ENCODE measurements around the gene PLCXD1.
"Not testable (repeated sequence)": the region's sequence is repeated elsewhere in the genome, so short reads cannot be mapped to it uniquely, and the experiment has no call there.

The PLCXD1 gene

DNA sequence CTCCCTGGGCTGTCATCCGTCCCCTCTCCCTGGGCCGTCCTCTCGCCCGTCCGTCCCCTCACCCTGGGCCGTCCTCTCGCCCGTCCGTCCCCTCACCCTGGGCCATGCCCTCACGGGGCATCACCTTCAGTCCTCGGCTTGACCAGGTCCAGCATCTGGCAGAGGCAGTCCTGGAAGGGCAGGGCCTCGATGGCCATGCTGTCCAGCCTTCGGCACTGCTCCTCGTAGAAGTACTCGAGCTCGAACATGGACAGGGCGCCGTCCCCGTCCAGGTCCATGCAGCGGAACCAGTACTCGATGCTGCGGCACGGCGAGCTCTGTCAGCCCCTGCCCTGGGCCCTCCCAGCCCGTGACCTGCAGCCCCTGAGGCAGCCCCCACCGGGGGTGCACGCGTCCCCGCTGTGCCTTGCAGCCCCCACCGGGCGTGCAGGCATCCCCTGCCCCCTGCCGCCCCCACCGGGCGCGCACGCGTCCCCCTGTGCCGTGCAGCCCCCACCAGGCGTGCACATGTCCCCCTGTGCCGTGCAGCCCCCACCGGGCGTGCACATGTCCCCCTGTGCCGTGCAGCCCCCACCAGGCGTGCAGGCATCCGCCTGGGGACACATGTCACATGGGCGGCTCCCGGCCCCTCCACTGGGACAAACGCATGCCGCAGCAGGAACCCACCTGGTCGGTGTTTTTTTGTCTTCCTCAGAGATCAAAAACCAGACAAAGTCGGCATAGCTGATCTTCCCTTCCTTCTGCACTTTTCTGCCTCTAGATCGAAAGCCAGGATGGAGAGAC lies 59.7 kb downstream of the PLCXD1 start:
- no peaks in the 10 kb centered on the region for H3K27me3 Mint-ChIP-seq
- H3K4me3 Mint-ChIP-seq: no peak overlapping the region
- ATAC-seq: peak; percentile 63
- H3K9me3 Mint-ChIP-seq: peaks cover 0 to 4% of the 10 kb centered on the region in 2 donors
- no peak for DNase-seq
- no peak overlapping the region for H3K27ac Mint-ChIP-seq
- H3K4me1 Mint-ChIP-seq: no peaks in the 10 kb centered on the region

DNA sequence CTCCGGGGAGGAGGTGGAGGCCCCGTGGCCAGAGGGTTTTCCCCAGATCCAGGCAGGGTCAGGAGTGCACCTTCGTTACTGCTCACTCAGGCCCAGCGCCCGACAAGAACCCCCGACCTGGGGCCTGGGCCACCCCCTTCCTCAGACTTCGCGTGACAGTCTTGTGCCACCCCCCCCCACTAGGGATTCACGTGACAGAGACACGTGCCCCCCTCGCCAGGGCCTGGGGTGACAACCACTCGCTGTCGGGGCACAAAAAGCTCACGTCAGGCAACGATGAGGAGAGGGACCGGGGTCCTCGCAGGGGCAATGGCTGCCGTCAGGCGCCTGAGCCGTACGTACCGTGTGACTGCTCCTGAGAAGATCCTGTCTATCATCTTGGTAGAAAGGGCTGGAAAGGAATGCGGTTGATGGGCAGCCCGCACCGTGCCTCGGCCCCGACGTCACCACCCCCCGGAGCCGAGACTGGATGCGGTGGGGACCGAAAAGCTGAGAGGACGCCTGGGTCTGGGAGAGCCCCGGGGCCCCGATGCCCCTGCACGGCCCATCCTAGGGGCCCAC lies 60.4 kb downstream of the PLCXD1 start:
- peaks cover 0 to 4% of the 10 kb centered on the region in 2 donors for H3K9me3 Mint-ChIP-seq
- no peaks in the 10 kb centered on the region for H3K27me3 Mint-ChIP-seq
- no peak for DNase-seq
- peak; percentile 1 for ATAC-seq
- no peak overlapping the region for H3K4me3 Mint-ChIP-seq
- peak overlapping the region in 1 of 2 donors; percentile 39 for H3K27ac Mint-ChIP-seq
- no peaks in the 10 kb centered on the region for H3K4me1 Mint-ChIP-seq

DNA sequence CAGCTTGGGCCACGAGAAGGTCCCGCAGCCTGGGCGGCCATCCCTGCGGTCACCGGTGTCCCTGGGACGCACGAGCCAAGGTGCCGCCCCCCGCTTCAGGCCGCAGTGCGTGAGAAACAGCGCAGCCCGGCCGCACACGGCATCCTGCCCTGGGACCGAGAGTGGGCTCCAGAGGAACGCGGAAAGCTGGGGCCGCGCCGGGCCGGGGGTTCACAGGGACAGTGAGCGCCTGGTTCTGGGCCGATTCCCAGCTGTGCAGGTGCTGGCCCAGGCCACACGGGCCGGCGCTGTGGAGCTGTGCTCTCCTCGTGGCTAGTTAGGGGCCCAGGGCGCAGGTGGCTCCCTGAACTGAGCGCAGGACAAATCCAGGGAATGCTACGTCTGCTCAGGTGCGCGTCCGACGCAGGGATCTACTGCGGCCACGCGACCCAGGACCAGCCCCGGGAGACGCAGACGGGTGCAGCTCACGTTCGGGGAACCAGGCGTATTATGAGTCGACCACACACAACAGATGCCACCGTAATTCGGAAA lies 63.3 kb downstream of the PLCXD1 start:
- no peak for DNase-seq
- Mint-ChIP-seq H3K27me3 (no peaks in the 10 kb centered on the region), H3K27ac (no peak overlapping the region), H3K4me3 (no peak overlapping the region), H3K9me3 (peaks cover 0 to 4% of the 10 kb centered on the region in 2 donors), H3K4me1 (no peaks in the 10 kb centered on the region)
- no peak for ATAC-seq

DNA sequence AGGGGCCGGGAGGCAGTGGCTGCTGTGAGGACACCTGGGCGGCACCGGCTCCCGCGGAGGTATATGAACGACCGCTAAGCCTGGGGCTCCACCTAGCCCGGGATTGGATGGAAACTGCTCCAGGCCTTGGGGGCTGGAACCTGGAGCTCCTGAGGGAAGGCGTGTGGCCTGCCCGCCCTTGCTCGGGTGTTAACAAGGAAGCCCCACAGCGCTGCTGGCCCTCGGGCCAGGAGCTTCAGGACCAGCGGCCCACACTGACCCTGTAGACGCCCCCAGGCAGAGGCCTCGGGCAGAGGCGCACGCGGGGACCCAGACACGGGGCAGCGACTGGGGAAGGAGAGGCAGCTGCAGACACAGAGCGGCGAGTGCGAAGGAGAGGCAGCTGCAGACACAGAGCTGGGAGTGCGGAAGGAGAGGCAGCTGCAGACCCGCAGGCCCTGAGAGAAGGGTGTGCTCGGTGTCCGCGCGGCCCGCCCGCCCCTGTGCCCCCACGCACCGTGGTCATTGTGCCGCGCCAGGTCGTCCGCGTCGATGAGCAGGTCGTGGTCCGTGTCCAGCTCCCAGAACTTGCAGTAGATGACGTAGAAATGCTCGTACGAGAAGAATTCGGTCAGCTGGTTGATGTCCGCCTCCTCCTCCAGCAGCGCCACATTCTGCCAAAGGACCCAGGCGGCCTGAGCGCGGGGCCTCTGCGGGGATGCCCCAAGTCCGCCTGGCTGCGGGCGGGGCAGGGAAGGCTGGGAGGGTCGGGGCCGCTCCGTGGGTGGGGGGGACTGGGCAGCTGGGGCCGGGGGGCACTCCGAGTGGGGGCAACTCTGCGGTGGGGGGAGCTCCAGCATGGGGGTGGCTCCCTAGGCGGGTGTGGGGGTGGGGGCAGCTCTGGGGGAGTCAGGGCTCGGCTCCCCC lies 64.1 kb downstream of the PLCXD1 start:
- Mint-ChIP-seq H3K27me3 (no peaks in the 10 kb centered on the region), H3K9me3 (peaks cover 0 to 4% of the 10 kb centered on the region in 2 donors), H3K4me3 (no peak overlapping the region), H3K27ac (peak overlapping the region in 1 of 2 donors; percentile 80), H3K4me1 (no peaks in the 10 kb centered on the region)
- DNase-seq (no peak), ATAC-seq (no peak)

DNA sequence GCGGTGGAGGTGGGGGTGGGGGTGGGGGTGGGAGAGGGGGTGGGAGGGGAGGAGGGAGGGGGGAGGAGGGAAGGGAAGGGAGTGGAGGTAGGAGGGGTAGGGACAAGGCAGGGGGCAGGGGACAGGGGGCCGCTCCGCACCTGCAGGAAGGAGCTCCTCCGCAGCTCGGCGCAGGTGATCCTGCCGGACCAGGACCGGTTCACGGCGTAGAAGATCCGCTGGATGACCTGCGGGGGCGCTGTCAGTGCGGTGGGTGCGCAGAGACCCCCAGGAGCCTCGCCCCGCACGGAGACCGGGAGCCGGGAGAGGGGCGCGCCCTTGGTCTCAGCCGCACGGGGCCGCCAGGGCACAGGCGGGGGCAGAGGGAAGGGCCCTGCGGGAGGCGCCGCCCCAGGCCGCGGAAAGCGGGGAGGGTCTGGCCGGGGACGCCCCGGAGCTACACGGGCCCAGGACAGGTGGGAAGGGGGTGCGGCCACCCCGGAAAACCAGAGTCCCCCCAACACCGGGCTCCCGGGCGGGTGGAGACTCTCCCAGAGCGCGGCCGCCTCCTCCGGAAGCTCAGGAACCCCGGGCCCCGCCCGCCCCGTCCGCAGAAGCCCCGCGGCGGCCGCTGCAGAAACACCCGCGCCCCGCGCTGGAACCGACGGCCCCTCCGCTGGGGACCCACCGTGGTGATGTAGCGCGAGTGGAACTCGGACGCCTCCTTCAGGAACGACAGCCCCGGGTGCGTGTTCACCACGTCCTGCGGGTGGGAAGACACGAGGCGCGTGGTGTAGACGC lies 65.0 kb downstream of the PLCXD1 start:
- ATAC-seq (peak; percentile 70), DNase-seq (no peak)
- H3K4me3 Mint-ChIP-seq: no peak overlapping the region
- H3K27me3 Mint-ChIP-seq: no peaks in the 10 kb centered on the region
- peaks cover 0 to 4% of the 10 kb centered on the region in 2 donors for H3K9me3 Mint-ChIP-seq
- H3K4me1 Mint-ChIP-seq: no peaks in the 10 kb centered on the region
- H3K27ac Mint-ChIP-seq: no peak overlapping the region

DNA sequence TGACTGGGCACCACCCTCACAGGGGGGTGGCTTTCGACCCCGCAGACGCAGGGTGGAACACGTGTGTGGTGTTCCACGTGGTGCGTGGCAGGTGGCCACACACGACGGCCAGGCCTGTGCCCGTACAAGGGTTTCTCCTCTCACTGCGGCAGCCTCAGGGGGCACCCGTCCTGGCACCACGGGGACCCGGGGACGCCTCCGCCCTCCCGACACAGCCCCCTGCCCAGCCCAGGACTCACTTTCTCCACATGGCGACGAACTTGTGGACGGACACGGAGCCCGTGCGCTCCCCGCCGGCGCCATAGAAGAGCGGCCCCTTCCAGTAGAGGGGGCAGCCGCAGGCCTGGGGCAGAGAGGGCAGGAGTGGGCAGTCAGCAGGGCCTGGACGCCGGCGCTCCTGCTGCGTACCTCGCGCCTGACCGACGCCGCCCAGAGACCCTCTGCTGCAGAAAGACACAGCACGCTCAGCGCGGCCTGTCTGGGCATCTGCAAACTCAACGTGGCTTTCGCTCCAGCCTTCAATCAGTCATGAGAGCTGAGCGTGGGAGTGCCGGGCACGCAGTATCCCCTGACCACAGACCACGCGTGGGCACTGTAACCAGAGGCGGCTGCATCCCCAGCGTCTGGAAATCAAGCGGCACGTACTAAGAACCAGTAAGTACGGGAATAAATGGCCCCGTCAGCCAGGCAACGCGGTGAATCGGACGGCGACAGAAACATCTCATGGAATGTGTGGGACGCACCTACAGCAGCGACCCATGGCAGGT lies 66.4 kb downstream of the PLCXD1 start:
- ATAC-seq (no peak), DNase-seq (no peak)
- H3K4me3 Mint-ChIP-seq: no peak overlapping the region
- H3K4me1 Mint-ChIP-seq: no peaks in the 10 kb centered on the region
- H3K27ac Mint-ChIP-seq: no peak overlapping the region
- H3K9me3 Mint-ChIP-seq: no peaks in the 10 kb centered on the region
- H3K27me3 Mint-ChIP-seq: no peaks in the 10 kb centered on the region

DNA sequence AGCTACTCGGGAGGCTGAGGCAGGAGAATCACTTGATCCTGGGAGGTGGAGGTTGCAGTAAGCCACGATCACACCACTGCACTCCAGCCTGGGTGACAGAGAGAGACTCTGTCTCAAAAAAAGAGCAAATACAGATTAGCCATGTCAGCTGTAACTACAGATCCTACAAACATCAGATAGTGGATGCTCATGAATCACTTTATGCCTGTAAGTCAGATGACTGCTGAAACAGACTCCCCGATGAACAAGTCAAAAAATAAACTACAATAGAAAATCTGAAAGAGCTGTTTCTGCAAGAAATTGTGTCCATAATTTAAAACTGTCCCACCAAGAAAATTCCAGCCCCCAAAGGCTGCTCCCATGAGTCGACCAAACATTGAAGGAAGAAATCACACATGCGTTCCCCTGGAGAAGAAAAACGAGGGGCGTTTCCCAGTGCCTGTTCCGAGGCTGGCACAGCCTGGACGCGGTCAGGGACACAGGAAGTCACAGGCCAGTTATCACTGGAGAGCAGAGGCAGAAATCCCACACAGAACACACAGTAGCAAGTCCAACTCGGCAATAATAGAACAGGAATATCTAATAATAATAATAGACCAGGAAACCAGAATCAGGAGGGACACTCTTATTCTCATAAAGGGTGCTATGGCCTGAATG lies 67.4 kb downstream of the PLCXD1 start:
- Mint-ChIP-seq H3K9me3 (no peaks in the 10 kb centered on the region), H3K27me3 (no peaks in the 10 kb centered on the region), H3K4me1 (no peaks in the 10 kb centered on the region), H3K27ac (peak overlapping the region in 1 of 2 donors; percentile 90), H3K4me3 (no peak overlapping the region)
- no peak for DNase-seq
- ATAC-seq: no peak

DNA sequence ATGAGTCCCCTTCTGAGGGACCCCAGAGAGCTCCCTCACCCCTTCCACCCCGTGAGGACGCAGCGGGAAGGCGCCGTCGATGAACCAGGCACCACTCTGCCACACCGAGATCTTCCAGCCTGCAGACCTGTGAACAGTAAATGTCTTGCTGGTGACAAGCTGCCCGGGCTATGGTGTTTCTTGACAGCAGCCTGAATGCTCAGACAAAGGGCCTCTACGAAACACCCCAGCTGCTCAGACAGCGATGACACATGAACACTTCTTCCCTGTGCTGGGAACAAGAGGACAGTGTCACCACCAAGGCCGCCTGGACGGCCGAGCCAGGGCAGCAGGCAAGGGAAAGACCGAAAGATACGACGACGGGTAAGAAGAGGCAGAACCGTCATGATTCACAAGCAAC lies 68.0 kb downstream of the PLCXD1 start:
- Mint-ChIP-seq H3K9me3 (no peaks in the 10 kb centered on the region), H3K4me1 (no peaks in the 10 kb centered on the region), H3K4me3 (no peak overlapping the region), H3K27me3 (no peaks in the 10 kb centered on the region), H3K27ac (no peak overlapping the region)
- ATAC-seq (no peak), DNase-seq (no peak)

DNA sequence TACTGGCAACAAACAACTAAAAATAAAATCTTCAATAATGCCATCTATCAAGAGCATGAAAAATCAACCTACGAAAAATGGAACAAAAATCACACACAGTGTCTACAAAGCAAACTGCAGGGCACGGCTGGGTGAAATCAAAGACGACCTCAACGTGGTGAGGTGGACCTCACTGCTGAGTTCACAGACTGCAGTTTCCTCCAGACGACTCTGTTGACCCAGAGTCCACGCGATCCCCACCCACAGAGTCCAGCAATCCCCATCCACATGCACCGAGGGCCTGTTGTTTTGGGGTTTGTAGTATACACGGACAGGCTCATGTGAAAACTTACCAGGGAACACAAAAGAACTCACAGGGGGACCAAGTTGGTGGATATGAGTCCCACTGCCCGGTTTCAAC lies 68.5 kb downstream of the PLCXD1 start:
- H3K27ac Mint-ChIP-seq: no peak overlapping the region
- H3K9me3 Mint-ChIP-seq: no peaks in the 10 kb centered on the region
- H3K4me3 Mint-ChIP-seq: no peak overlapping the region
- H3K27me3 Mint-ChIP-seq: no peaks in the 10 kb centered on the region
- H3K4me1 Mint-ChIP-seq: peaks cover 3% of the 10 kb centered on the region
- ATAC-seq: no peak
- no peak for DNase-seq

DNA sequence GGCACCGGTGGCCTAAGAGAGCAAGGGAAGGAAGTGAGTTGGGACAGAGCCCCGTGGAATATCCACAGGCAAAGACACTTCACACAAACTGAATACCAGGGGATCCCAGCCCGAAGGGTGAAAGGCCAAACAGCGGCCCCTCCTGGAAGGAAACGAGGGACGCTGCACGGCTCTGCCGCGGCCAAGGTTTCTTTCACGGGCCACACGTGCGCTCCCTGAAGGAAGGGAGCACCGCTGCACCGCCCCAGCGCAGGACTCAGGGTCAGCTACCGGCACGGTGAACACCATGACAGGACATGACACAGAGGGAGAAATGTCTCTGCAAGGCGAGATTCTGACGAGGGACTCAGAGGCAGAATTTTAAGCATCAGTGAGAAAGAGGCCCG lies 69.0 kb downstream of the PLCXD1 start:
- Mint-ChIP-seq H3K9me3 (no peaks in the 10 kb centered on the region), H3K27ac (peak overlapping the region in 1 of 2 donors; percentile 19), H3K27me3 (no peaks in the 10 kb centered on the region), H3K4me3 (no peak overlapping the region), H3K4me1 (peaks cover 7% of the 10 kb centered on the region)
- DNase-seq (no peak), ATAC-seq (no peak)

DNA sequence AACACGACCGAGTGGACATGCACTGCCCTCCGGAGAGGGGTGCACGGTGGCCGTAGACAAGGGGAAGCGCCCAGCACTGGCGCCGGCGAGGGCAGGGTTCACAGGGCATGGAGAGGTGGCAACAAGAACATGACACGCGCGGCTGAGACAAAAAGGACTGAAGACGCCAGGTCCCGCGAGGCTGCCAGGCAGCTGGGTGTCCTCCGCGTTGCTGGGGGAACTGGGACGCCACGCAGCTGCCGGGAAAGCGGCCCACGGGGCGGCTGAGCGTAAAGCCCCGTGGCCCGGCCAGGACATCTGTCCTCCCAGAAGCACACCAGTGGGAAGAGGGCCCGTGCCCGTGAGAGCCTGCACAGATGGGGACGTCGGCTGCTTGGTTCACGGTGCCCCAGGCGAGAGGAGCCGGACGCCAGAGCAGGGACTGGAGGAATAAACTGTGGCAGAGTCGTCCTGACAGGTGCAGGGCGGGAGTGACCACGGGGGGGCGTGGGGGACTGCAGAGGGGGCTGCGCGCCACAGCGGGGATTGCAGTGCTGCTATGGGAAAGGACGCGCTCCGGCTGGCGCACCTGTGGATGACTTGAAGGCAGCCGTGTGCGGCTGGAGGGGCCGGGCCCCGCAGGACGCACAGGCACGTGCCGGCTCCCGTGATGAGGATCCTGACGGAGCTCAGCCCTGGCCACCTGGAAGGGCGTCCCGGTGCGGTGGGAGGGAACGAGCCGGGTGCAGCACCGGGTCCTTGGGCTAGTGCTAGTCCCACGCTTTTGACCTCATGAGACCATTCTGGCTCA lies 69.5 kb downstream of the PLCXD1 start:
- Mint-ChIP-seq H3K4me3 (no peak overlapping the region), H3K9me3 (no peaks in the 10 kb centered on the region), H3K27me3 (no peaks in the 10 kb centered on the region), H3K4me1 (peaks cover 13% of the 10 kb centered on the region), H3K27ac (peak overlapping the region in 1 of 2 donors; percentile 93)
- ATAC-seq (no peak), DNase-seq (no peak)

DNA sequence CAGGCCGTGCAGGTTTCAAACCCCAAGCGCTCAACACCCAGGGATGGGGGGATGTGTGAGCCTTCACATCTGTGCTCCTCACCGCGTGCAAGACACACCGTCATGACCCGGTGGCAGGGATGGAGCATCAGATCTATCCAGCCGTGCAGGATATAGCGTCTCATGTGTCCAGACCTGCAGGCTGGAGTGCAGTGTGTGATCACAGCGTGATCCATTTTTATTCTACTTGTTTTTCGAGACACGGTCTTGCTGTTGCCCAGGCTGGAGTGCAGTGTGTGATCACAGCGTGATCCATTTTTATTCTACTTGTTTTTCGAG lies 70.1 kb downstream of the PLCXD1 start:
- H3K27ac Mint-ChIP-seq, H3K27me3 Mint-ChIP-seq, DNase-seq, H3K9me3 Mint-ChIP-seq, H3K4me3 Mint-ChIP-seq, ATAC-seq: not testable (repeated sequence)
- H3K4me1 Mint-ChIP-seq: peaks cover 15% of the 10 kb centered on the region

DNA sequence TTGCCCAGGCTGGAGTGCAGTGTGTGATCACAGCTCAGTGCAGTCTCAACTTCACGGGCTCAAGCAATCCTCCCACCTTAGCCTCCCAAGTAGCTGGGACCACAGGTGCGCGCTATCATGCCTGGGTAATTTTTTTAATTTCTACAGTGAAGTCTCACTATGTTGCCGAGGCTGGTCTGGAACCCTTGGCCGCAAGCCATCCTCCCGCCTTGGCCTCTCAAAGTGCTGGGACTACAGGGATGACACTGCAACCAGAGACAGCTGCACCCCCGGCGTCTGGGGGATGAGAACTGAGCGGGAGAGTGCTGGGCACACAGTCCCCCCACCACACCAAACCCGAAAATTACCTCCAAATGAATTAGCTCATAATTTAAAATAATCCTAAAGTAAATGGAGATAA lies 70.6 kb downstream of the PLCXD1 start:
- Mint-ChIP-seq H3K4me3 (no peak overlapping the region), H3K4me1 (peaks cover 20% of the 10 kb centered on the region), H3K9me3 (no peaks in the 10 kb centered on the region), H3K27me3 (no peaks in the 10 kb centered on the region), H3K27ac (no peak overlapping the region)
- no peak for ATAC-seq
- DNase-seq: no peak

DNA sequence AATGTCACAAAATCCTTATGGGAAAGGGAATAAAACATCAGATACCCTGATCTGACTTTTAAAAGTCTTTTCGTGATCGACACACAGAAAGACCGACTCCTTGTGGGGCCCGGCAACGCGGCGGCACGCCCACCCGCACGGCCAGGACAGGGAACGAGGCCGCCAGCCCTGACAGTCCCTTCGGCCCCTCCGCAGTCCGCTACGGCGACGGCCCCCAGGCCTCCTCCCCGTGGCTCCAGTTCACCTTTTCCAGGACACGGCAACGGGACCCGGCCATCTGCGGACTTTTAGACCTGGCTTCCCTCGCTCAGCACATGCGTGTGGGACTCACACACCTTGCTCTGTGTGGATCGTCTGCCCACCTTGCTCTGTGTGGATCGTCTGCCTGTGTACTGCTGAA lies 71.0 kb downstream of the PLCXD1 start:
- peaks cover 24% of the 10 kb centered on the region for H3K4me1 Mint-ChIP-seq
- ATAC-seq (no peak), DNase-seq (no peak)
- H3K9me3 Mint-ChIP-seq: no peaks in the 10 kb centered on the region
- no peaks in the 10 kb centered on the region for H3K27me3 Mint-ChIP-seq
- H3K4me3 Mint-ChIP-seq: no peak overlapping the region
- no peak overlapping the region for H3K27ac Mint-ChIP-seq
